GM12872 (cell line): ENCODE results near the gene ZDHHC12.

ENCODE experiments used
- CTCF ChIP-seq: IDR thresholded peaks from 3 replicates; pipeline ENCODE4 v1.5.1; 2011; ENCODE audit warnings: low read depth, mild to moderate bottlenecking, low read length, moderate library complexity; ENCODE audit not compliant: insufficient read depth

ZDHHC12 gene, protein sequence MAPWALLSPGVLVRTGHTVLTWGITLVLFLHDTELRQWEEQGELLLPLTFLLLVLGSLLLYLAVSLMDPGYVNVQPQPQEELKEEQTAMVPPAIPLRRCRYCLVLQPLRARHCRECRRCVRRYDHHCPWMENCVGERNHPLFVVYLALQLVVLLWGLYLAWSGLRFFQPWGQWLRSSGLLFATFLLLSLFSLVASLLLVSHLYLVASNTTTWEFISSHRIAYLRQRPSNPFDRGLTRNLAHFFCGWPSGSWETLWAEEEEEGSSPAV

GRCh38 chr9:128723866-128724743 is at the start of gene ZDHHC12:
Gene ZDHHC12 (minus strand): TSS chr9:128724127. CDS start chr9:128724093, 34 bp downstream.
- TF ChIP-seq CTCF, result no peak

DNA sequence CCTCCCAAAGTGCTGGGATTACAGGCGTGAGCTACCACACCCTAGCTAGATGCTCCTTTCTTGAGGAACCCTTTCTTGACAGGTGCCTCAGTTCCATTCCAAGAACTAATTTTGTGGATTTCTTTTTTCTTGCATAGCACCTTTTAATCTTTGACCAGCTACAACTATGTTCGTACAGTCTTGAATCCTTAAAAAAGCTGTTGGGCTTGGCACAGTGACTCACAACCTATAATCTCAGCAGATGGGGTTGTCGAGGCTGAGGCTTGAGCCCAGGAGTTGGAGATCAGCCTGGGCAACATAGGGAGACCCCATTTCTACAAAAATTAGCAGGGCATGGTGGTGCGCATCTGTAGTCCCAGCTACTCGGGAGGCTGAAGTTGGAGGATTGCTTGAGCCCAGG is 49.1 kb upstream of the ZDHHC12 start:
- TF ChIP-seq CTCF, result no peak

GRCh38 chr9:128771745-128772519 is 48.0 kb upstream of the ZDHHC12 start, which contains the start of gene ZER1:
Gene ZER1 (minus strand): TSS chr9:128771927. CDS start chr9:128755565, 16,362 bp downstream.
- TF ChIP-seq CTCF, result no peak

- no peak for TF ChIP-seq CTCF
Observed at GRCh38 chr9:128771094-128771721, 47.3 kb upstream of the ZDHHC12 start.

DNA sequence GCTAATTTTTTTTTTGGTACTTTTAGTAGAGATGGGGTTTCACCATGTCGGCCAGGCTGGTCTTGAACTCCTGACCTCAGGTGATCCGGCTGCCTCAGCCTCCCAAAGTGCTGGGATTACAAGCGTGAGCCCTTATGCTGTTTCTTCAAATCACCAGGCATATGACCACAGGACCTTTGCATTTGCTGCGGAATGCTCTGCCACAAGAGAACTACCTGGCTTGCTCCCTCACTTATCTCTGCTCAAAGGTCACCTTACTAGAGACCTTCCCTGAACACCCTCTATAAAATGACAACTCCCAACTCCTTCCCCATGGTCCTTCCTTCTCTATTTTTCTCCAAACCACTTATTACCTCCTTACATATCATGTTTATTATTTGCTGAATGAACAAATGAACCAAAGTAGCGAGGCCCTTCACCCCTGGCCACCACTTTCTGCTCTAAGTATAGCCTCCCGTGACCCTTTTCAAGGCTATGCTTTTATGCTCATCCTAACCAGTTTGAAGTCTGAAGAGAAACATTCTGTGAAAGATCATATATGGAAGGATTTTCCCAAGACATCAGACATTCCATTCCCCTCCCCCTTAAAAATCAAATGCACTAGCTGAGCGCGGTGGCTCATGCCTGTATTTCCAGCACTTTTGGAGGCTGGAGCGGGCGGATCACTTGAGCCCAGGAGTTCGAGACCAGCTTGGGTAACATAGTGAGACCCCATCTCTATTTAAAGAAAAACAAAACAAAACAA is 46.5 kb upstream of the ZDHHC12 start:
- TF ChIP-seq CTCF, result no peak

- TF ChIP-seq CTCF, result no peak
Observed at GRCh38 chr9:128768606-128769005, 44.7 kb upstream of the ZDHHC12 start.
